Breast epithelium (tissue), 4 donors: ENCODE data around the gene ONECUT2. TPM values are rescaled to one million over a fixed set of nuclear protein-coding genes. Genes with fewer than 3 reads are reported as not detected.

Experiments used
- DNase-seq, 2 donors: peaks; one replicate each; pipeline ENCODE4 v3.0.0-alpha.2; 2019; ENCODE audit warnings: low spot score in 2 of 2
- H3K27ac ChIP-seq, 2 donors: fragments of 200-600 bp; sonication (generic) in 1 of 2; one replicate each; pipeline ENCODE4 v1.5.1; 2016 to 2019; ENCODE audit warnings: mild to moderate bottlenecking in 1 of 2
- H3K27me3 ChIP-seq, 2 donors: fragments of 200-600 bp; sonication (generic) in 1 of 2; one replicate each; pipeline versions ENCODE4 v1.5.1 to v1.6.0; 2017 to 2019; ENCODE audit warnings: control low read depth in 1 of 2, mild to moderate bottlenecking in 1 of 2
- H3K36me3 ChIP-seq: fragments of 200-600 bp; one replicate; pipeline ENCODE4 v1.5.1; 2019
- H3K4me1 ChIP-seq, 2 donors: fragments of 200-600 bp; sonication (generic); one replicate each; pipeline ENCODE4 v1.5.1; 2016 to 2019; ENCODE audit warnings: control low read depth in 1 of 2
- H3K4me3 ChIP-seq, 3 donors: fragments of 200-600 bp; sonication (generic); 1 replicate in 2 of 3; 2 replicates in 1 of 3; pipeline ENCODE4 v1.5.1; 2016 to 2019; ENCODE audit warnings: mild to moderate bottlenecking in 3 of 3, moderate library complexity in 2 of 3
- H3K9me3 ChIP-seq, 2 donors: fragments of 200-600 bp; sonication (generic) in 1 of 2; one replicate each; pipeline ENCODE4 v1.5.1; 2016 to 2019; ENCODE audit warnings: control low read depth in 1 of 2
- POLR2A ChIP-seq: fragments of 450-650 bp; IDR thresholded peaks from one replicate; pipeline ENCODE4 v1.6.1; 2016; ENCODE audit warnings: antibody characterized with exemption, mild to moderate bottlenecking, moderate library complexity
- POLR2AphosphoS5 ChIP-seq, 3 donors: sonication (generic); formaldehyde crosslinking; IDR thresholded peaks; one replicate each; pipeline ENCODE4 v1.6.1; 2017; ENCODE audit warnings: antibody characterized with exemption in 3 of 3
- intact Hi-C: fragments of 100-400 bp; cut with DNase I; formaldehyde crosslinking; loops from one replicate; pipeline ENCODE4 v1.15.1; 2023; ENCODE audit warnings: low total_unique reads
- total RNA-seq, 3 donors: library from RNA; depleted of rRNA; stranded (reverse); fragments of >200 nt; gene quantifications; one replicate each; pipeline ENCODE4 v1.1.0, GENCODE V29; 2016
- TF ChIP-seq, protein P1 (sequence below), 3 donors: fragments of 450-650 bp; IDR thresholded peaks; one replicate each; pipeline ENCODE4 v1.5.1; 2016 to 2017; ENCODE audit warnings: antibody characterized with exemption in 3 of 3, mild to moderate bottlenecking in 3 of 3, moderate library complexity in 3 of 3

The ONECUT2 gene
- total RNA-seq, 3 donors from 2014 or later: under 0.01 TPM; not detected in 2

DNA sequence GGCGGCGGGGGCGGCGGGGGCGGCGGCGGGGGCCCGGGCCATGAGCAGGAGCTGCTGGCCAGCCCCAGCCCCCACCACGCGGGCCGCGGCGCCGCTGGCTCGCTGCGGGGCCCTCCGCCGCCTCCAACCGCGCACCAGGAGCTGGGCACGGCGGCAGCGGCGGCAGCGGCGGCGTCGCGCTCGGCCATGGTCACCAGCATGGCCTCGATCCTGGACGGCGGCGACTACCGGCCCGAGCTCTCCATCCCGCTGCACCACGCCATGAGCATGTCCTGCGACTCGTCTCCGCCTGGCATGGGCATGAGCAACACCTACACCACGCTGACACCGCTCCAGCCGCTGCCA is 644 bp downstream of the ONECUT2 start:
- Histone ChIP-seq H3K9me3 (no peaks in the 10 kb centered on the region), H3K4me1 (peaks cover 0 to 15% of the 10 kb centered on the region in 2 donors), H3K36me3 (no peaks in the 10 kb centered on the region), H3K27me3 (peaks cover 6 to 89% of the 10 kb centered on the region in 2 donors), H3K4me3 (peak overlapping the region in 2 of 3 donors; percentile 56 to 70), H3K27ac (no peak overlapping the region)
- no peak for TF ChIP-seq POLR2AphosphoS5 (IDR thresholded peaks at IDR 0.05)
- TF ChIP-seq, protein P1, sequence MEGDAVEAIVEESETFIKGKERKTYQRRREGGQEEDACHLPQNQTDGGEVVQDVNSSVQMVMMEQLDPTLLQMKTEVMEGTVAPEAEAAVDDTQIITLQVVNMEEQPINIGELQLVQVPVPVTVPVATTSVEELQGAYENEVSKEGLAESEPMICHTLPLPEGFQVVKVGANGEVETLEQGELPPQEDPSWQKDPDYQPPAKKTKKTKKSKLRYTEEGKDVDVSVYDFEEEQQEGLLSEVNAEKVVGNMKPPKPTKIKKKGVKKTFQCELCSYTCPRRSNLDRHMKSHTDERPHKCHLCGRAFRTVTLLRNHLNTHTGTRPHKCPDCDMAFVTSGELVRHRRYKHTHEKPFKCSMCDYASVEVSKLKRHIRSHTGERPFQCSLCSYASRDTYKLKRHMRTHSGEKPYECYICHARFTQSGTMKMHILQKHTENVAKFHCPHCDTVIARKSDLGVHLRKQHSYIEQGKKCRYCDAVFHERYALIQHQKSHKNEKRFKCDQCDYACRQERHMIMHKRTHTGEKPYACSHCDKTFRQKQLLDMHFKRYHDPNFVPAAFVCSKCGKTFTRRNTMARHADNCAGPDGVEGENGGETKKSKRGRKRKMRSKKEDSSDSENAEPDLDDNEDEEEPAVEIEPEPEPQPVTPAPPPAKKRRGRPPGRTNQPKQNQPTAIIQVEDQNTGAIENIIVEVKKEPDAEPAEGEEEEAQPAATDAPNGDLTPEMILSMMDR (IDR thresholded peaks at IDR 0.05): no peak
- no peak for TF ChIP-seq POLR2A
- intact Hi-C loops: no loop called here
- DNase-seq: no peak

DNA sequence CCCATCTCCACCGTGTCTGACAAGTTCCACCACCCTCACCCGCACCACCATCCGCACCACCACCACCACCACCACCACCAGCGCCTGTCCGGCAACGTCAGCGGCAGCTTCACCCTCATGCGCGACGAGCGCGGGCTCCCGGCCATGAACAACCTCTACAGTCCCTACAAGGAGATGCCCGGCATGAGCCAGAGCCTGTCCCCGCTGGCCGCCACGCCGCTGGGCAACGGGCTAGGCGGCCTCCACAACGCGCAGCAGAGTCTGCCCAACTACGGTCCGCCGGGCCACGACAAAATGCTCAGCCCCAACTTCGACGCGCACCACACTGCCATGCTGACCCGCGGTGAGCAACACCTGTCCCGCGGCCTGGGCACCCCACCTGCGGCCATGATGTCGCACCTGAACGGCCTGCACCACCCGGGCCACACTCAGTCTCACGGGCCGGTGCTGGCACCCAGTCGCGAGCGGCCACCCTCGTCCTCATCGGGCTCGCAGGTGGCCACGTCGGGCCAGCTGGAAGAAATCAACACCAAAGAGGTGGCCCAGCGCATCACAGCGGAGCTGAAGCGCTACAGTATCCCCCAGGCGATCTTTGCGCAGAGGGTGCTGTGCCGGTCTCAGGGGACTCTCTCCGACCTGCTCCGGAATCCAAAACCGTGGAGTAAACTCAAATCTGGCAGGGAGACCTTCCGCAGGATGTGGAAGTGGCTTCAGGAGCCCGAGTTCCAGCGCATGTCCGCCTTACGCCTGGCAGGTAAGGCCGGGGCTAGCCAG is 1.2 kb downstream of the ONECUT2 start:
- TF ChIP-seq, protein P1 (IDR thresholded peaks at IDR 0.05): no peak
- TF ChIP-seq POLR2AphosphoS5 (IDR thresholded peaks at IDR 0.05) (no peak), POLR2A (no peak)

DNA sequence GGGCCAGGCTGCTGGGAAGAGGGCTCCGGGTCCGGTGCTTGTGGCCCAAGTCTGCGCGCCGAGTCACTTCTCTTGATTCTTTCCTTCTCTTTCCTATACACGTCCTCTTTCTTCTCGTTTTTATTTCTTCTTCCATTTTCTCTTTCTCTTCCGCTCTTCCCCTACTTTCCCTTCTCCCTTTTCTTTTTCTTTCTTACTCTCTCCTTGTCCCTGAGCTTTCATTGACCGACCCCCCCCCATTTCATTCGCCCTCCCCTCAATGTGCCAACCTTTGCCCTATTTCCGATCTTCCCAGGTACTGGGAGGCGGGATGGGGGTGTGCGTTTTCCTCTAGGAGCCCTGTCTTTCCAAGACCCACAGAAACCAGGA is 1.8 kb downstream of the ONECUT2 start:
- intact Hi-C loops: no loop called here
- Histone ChIP-seq H3K9me3 (no peaks in the 10 kb centered on the region), H3K27ac (no peak overlapping the region), H3K4me1 (peaks cover 0 to 15% of the 10 kb centered on the region in 2 donors), H3K4me3 (peak overlapping the region in 1 of 3 donors; percentile 70), H3K27me3 (peaks cover 6 to 89% of the 10 kb centered on the region in 2 donors), H3K36me3 (no peaks in the 10 kb centered on the region)
- no peak for TF ChIP-seq POLR2AphosphoS5 (IDR thresholded peaks at IDR 0.05)
- TF ChIP-seq POLR2A: no peak
- TF ChIP-seq, protein P1 (IDR thresholded peaks at IDR 0.05): no peak
- DNase-seq: no peak

More for the DNA sequence above, 1.2 kb downstream of the ONECUT2 start:
- Histone ChIP-seq H3K9me3 (no peaks in the 10 kb centered on the region), H3K4me1 (peaks cover 0 to 15% of the 10 kb centered on the region in 2 donors), H3K36me3 (no peaks in the 10 kb centered on the region), H3K4me3 (peak overlapping the region in 2 of 3 donors; percentile 56 to 70), H3K27me3 (peaks cover 6 to 89% of the 10 kb centered on the region in 2 donors), H3K27ac (no peak overlapping the region)
- no peak for DNase-seq
- intact Hi-C loops: no loop called here

DNA sequence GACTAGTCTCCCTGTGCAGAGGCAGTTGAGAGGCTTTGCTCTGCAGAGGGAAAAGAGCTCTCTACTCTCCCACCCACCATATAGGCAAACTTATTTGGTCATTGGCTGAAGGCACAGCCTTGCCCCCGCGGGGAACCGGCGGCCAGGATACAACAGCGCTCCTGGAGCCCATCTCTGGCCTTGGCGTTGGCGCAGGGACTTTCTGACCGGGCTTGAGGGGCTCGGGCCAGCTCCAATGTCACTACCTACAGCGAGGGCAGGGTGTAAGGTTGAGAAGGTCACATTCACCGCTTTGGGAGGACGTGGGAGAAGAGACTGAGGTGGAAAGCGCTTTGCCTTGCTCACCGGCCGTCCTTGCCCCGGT is 2.2 kb downstream of the ONECUT2 start:
- TF ChIP-seq POLR2AphosphoS5 (IDR thresholded peaks at IDR 0.05) (no peak), POLR2A (no peak)
- TF ChIP-seq, protein P1 (IDR thresholded peaks at IDR 0.05): no peak
- Histone ChIP-seq H3K9me3 (no peaks in the 10 kb centered on the region), H3K4me1 (peaks cover 0 to 15% of the 10 kb centered on the region in 2 donors), H3K36me3 (no peaks in the 10 kb centered on the region), H3K4me3 (peak overlapping the region in 2 of 3 donors; percentile 15 to 70), H3K27me3 (peaks cover 6 to 89% of the 10 kb centered on the region in 2 donors), H3K27ac (no peak overlapping the region)
- DNase-seq: no peak
- intact Hi-C loops: no loop called here

DNA sequence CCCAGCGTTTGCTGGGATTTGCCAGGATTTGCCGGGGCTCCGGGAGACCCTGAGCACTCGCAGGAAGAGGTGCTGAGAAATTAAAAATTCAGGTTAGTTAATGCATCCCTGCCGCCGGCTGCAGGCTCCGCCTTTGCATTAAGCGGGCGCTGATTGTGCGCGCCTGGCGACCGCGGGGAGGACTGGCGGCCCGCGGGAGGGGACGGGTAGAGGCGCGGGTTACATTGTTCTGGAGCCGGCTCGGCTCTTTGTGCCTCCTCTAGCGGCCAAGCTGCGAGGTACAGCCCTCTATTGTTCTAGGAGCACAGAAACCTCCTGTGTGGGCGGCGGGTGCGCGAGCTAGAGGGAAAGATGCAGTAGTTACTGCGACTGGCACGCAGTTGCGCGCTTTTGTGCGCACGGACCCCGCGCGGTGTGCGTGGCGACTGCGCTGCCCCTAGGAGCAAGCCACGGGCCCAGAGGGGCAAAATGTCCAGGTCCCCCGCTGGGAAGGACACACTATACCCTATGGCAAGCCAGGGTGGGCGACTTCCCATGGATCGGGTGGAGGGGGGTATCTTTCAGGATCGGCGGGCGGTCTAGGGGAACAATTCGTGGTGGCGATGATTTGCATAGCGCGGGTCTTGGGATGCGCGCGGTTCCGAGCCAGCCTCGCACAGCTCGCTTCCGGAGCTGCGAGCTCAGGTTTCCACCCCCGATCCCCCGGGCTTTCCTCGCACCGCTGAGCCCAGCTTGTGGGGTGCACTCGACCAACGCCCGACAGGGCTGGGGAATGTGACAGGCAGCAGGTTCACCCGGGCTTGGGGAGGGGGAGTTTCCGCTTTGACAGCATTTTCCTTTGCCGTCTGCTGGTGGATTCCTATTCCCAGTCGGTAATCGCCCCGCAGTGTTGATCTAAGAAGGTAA is 2.8 kb downstream of the ONECUT2 start:
- Histone ChIP-seq H3K27me3 (peaks cover 6 to 91% of the 10 kb centered on the region in 2 donors), H3K36me3 (no peaks in the 10 kb centered on the region), H3K9me3 (no peaks in the 10 kb centered on the region), H3K27ac (no peak overlapping the region), H3K4me1 (peaks cover 0 to 15% of the 10 kb centered on the region in 2 donors), H3K4me3 (peak overlapping the region in 2 of 3 donors; percentile 15 to 70)
- intact Hi-C loops: no loop called here
- no peak for DNase-seq
- no peak for TF ChIP-seq POLR2AphosphoS5 (IDR thresholded peaks at IDR 0.05)
- no peak for TF ChIP-seq POLR2A
- TF ChIP-seq, protein P1 (IDR thresholded peaks at IDR 0.05): peak in 2 of 3 donors; percentile 21 to 42
